Ureter (tissue), 1 donor: Measurements from ENCODE around the gene ACP2. TPM values are rescaled to one million over a fixed set of nuclear protein-coding genes. Genes with fewer than 3 reads are reported as not detected.

Experiments
- DNase-seq: peaks from one replicate; pipeline ENCODE4 v3.0.0-alpha.2; 2020; ENCODE audit warnings: low spot score
- total RNA-seq: library from RNA; stranded (reverse); gene quantifications from one replicate; pipeline ENCODE4 v1.2.4, GENCODE V29; 2023
- donor health status: DM: yes; HTN: yes; CAD: no.

The ACP2 gene
- total RNA-seq, 1 donor from 2014 or later, result 36.8 TPM

- peak; percentile 92 for DNase-seq
Observed at GRCh38 chr11:47269002-47269828, 20.6 kb upstream of the ACP2 start.

- no peak for DNase-seq
Observed at GRCh38 chr11:47268448-47269001, 19.9 kb upstream of the ACP2 start.

GRCh38 chr11:47267876-47268275, 19.3 kb upstream of the ACP2 start:
- DNase-seq, result no peak

- no peak for DNase-seq
Observed at GRCh38 chr11:47264521-47264920, 15.9 kb upstream of the ACP2 start.

DNA sequence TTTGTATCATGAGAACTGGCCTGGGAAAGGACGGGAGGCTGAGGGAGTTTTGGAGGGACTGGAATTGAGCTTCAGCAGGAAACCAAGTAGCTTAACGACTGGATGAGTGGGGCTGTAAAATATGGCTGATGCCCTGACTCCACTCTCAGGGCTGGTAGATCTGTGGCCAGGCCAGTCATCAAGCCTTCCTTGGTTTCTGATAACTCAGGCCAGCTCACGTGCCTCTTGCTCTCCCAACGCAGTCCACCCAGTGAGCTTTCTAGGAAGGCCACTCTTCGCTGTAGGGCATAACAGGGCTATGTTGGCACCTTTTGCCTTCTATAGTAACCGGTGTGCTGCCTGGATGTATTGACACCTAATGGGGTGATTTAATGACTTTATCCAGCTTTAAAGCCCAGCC, 15.5 kb upstream of the ACP2 start:
- DNase-seq, result no peak

- DNase-seq, result no peak
Observed at GRCh38 chr11:47261291-47261800, 12.7 kb upstream of the ACP2 start.

DNA sequence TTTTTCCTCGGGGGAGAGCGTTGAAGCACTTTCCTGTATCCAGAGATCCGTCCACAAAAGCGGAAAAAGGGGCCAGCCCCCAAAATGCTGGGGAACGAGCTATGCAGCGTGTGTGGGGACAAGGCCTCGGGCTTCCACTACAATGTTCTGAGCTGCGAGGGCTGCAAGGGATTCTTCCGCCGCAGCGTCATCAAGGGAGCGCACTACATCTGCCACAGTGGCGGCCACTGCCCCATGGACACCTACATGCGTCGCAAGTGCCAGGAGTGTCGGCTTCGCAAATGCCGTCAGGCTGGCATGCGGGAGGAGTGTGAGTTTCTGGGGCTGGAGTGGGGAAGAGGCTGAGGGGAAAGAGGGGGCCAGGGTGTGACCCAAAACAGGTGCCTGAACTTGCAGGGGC, 11.8 kb upstream of the ACP2 start:
- no peak for DNase-seq

DNA sequence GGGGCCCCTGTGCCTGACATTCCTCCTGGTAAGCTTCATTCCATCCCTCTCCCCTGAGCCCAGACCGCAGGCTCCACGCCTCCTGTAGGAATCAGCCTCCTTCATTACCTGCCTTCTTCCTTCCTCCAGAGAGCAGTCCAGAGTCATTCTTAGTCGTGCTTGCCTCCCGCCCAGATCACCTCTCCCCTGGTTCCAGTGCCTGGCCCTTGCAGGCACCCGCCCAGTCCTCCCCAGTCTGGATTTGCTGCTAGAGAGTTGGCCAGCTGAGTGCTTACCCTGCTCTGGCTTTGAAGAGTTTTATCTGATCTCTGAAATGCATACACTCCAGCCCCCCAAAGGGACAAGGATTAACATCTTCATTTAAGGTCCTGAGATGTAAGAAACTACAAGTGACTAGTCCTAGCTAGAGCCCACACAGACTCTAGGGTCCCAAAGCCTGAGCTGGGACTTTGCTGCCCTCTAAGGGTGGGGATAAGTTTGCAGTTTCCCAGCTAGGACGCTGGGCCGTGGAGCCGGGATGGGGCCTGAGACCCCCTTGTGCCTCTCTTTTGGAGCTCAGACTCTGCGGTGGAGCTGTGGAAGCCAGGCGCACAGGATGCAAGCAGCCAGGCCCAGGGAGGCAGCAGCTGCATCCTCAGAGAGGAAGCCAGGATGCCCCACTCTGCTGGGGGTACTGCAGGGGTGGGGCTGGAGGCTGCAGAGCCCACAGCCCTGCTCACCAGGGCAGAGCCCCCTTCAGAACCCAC, 10.8 kb upstream of the ACP2 start:
- DNase-seq, result peak; percentile 74

- DNase-seq, result no peak
Observed at GRCh38 chr11:47258317-47258902, 9.8 kb upstream of the ACP2 start.

DNA sequence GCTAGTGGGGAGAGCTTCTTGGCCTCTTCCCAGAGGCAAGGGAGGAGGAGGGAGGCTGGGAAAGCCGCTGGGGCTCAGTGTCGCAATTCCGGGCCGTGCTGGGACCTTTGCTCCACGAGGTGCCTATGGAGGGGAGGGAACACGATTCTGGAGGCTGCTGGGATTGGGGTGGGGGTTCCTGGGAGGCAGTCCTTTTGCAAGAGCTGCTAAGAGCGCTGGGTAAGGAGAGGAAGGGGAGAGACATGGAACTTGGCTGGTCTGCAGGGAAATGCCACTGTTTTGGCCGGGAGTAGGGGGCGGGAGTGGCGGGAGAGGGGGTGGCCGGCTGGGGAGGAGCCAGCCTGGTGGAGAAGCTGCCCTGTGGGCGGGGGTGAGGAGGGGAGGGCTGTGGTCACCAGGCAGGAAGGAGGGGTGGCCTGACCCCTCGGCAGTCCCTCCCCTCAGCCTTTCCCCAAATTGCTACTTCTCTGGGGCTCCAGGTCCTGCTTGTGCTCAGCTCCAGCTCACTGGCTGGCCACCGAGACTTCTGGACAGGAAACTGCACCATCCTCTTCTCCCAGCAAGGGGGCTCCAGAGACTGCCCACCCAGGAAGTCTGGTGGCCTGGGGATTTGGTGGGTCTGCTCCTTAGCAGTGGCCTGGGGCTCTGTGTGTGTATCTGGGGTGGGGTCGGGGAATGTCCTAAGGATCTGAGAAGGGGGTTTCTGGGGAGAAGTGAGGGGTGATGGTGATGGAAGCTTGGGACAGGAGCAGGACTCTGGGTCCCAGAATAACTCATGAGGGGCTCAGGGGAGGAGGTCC, 9.1 kb upstream of the ACP2 start, which contains the start of gene NR1H3:
Gene NR1H3 (plus strand): TSS at position 480 of the 800 bp plus-strand sequence. CDS start 1,221 bp downstream, outside the sequence.
- peak; percentile 85 for DNase-seq

DNA sequence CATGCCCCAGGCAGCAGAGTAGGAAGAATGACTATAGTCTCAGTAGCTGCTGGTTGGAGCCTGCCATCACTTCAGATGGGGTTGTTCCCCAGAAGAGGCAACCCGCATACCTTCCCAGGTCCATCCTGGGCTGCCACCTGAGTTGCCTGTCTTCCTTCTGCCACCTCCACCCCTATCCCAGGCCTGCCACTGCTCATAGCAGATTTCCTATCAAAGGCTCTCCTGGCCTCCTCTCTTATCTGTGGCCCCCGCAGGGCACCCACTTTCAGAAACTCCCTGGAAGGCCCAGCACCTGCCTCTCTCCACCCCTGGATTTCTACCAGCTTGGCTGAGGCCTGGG, 8.5 kb upstream of the ACP2 start:
- DNase-seq, result no peak

DNA sequence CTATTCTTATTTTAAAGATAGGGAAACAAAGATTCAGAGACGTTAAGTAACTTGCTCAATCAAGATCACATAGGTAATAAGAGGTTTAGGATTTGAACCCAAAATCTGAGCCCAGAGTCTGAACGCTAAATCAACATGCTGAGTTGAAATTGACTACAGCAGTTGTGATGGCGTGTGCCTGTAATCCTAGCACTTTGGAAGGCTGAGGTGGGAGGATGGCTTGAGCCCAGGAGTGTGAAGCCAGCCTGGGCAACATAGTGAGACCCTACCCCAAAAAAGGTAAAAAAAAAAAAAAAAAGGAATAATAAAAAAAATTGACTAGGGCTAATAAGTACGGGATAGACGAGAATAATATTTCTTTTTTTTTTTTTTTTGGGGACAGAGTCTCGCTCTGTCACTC, 7.8 kb upstream of the ACP2 start:
- no peak for DNase-seq

DNA sequence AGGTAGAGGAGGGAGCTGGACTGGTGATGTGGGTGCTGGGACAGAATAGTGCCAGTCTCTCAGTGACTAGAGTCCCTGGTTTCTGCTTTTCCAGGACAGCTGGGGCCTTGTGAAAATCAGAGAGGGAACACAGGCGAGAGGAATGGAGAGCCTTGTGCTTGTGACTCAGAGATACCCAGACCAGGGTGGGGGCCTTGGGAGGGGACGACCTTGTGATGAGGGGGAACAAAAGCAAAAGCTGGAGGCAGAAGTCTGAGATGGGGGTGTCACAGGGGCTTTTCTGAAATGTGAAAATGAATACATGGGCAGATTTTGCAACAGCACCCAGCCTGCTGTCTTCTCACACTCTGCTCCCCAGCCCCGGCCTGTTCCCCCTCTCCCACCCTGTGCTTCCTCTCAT, 5.8 kb upstream of the ACP2 start:
- no peak for DNase-seq

GRCh38 chr11:47253660-47254059, 5.0 kb upstream of the ACP2 start:
- no peak for DNase-seq

DNA sequence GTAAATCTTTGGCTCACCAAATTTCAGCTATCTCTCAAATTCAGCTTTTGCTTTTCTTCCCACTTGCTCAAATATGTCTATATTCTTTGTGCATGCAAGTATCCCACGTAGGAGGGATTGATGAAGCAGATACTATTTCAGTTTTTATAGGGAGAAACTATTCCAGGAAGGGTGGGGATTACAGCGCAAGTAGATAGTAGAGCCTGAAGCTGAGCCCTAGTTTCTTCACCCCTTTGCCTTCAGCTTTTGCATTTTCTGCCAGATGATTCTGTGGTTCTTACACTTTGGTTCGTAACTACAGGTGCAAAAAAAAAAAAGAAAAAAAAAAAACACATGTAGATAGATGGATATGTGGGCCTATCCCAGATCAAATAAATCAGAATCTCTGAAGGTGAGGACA, 3.1 kb upstream of the ACP2 start:
- DNase-seq, result no peak

DNA sequence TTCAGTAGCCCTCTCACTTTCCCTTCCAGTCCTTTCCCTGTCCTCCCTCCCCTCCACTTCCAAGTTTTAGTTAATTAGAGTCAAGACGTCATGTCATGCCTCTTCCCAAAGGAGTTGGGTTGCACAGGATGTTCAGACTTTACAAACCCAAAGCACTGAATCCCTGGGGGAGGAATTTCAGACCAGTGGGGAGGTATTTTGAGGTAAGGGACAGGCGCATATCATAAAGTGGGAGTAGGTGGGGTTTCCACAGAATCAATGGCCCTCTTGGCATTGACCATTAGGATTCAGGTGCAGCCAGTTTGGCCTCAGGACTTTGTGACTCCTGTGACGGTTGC, 733 bp upstream of the ACP2 start:
- no peak for DNase-seq

- no peak for DNase-seq
Observed at GRCh38 chr11:47248304-47248663, 330 bp downstream of the ACP2 start.

DNA sequence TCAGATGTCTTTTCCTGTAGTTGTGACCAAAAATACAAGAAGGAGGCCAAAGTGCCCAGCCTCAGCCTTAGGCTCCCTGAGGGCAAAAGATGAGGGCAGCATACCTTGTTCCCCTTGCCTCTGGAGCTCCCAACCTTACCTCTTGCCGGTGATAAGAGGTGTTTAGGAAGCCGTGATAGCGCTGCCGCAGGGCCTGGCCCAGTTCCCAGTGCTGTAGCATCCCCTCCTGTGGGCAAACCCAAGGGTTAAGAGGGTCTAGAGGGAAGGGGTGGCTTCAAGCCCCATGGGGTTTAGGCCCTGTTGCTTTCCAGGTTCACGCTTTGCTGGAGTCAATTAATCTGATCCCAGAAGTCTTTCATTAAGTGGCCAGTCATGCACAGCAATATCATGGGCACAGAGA, 1.1 kb downstream of the ACP2 start:
- no peak for DNase-seq

DNA sequence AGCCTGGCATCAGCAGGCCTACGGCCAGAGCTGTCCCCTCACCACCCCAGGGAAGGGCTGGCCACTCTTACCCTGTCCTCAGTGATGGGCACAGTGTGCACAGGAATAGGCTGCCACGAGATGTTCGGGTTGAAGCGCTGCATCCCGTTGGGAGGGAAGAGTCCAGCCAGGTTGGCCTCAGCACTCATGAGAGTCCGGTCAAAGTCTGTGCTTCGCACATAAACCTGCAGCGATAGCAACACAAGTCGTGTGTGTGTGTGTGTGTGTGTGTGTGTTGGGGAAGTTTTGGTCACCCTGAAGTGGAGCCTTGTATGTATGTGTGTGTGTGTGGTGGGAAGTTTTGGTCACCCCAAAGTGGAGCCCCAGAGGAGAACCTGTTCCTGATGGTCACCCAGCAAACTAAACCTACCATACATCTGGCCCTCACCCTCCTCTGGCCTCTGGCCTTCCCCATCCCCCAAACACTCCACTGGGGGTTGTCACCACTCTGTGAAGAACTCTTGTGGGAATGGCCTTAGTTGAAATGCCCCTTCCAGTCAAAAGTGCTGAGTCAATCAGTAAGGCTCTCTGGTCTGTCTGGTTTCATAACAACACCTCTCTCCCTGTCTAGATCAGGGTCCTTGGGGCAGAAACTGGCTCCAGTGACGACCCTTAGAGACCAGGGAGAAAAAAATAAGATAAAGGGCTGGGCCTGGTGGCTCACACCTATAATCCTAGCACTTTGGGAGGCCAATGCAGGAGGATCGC, 2.8 kb downstream of the ACP2 start:
- no peak for DNase-seq

- DNase-seq, result no peak
Observed at GRCh38 chr11:47244448-47245350, 3.9 kb downstream of the ACP2 start.
